GM18868 (cell line): ENCODE data around the gene DSC2.
"Not testable (repeated sequence)": the region's sequence is repeated elsewhere in the genome, so short reads cannot be mapped to it uniquely, and the experiment has no call there.

ENCODE experiments used
- ATAC-seq: cut with Tn5 transposase; IDR thresholded peaks from one replicate; pipeline ENCODE4 v1.9.1; 2021; ENCODE audit warnings: mild to moderate bottlenecking, moderate library complexity; ENCODE audit not compliant: unreplicated experiment

DSC2 gene

DNA sequence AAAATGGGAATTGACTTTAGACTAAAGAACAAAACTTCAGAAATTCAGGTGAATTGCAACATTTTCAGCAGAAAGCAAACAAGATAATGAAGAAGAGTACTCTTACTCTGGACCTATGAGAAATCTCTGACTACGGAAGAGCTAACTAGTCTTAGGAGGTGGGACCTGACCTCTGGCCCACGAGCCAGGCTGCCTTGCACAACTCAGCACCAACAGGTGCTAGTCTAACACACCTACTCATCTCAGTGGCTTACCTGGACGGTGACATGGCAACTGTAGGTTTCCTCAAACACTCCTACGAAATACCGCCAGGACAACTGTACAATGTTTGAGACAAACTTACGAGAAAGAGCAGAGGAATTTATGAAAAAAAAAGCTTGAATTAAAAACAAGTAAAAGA is 56.6 kb downstream of the DSC2 start:
- no peak for ATAC-seq

DNA sequence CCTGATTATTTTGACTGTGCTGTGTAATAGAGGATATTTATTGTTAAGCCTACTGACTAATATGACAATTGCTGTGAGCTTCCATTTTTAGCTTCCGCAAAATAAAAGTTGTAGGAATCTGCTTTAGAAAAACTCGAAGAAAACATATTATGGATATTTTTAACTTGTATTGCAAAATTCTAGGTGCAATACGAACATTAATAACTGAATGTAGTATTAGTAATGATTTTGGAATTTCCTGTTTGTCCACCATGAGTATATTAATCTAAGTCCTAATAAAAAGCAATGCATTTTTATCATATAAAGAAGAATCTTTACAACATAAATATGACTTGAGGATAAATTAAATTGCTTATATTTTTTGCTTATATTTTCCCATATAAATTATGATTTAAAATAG is 57.3 kb downstream of the DSC2 start:
- no peak for ATAC-seq

DNA sequence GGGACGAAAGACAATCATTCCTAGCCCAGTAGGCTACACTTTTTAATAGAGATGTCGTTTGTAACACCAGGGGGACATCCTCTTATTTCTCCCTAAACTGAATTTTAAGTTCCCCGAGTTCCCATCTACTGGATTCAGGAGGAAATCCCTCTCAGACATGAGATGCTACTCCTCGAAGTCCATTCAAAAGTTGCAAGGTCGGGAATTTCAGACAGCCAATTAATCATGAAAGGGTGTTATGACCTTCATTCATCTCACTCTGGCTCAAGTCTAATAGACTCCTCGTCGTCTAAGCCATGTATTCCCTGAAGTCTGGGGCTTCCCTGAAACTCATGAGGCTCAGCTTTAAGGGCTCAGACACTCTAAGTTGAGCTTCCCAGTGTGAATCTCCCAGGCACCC is 58.5 kb downstream of the DSC2 start:
- ATAC-seq, result no peak

GRCh38 chr18:31042406-31043181 is 59.6 kb downstream of the DSC2 start, which contains the start of gene DSC3:
Gene DSC3, minus strand, starts transcription at chr18:31042742. Its CDS starts 82 bp downstream, at chr18:31042660.
- no peak for ATAC-seq

DNA sequence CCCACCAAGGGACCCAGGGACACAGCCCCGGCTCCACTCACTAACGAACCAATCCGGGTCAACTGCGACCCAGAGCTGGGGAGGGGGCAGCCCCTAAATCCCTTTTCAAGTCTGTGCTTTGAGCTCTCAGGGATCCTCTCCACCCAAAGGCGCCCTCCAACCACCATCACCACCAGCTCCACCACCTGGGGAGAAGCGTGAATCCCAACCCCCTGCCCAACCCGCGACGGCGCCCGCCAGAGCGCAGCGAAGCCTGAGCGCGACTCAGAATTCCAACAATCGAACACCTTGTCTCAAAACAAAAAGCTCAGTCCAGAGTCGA is 60.2 kb downstream of the DSC2 start:
- ATAC-seq, result no peak

- ATAC-seq, result no peak
These were observed 60.7 kb downstream of the DSC2 start for GRCh38 chr18:31041271-31042083.

GRCh38 chr18:31040686-31041270 is 61.4 kb downstream of the DSC2 start:
- ATAC-seq, result no peak

- ATAC-seq, result no peak
These were observed 62.8 kb downstream of the DSC2 start for GRCh38 chr18:31039426-31039825.

DNA sequence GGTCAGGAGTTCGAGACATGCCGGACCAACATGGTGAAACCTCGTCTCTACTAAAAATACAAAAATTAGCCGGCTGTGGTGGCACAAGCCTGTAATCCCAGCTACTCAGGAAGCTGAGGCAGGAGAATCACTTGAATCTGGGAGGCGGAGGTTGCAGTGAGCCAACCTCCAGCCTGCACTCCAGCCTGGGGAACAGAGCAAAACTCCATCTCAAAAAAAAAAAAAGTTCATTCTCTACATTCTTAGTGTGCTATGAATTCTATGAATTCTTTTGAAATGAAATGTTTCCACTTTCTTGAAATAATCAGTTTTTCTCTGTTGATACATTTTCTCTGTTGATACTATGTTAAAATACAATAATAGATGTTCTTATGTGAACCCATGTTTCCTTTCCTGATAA is 64.5 kb downstream of the DSC2 start:
- not testable (repeated sequence) for ATAC-seq

DNA sequence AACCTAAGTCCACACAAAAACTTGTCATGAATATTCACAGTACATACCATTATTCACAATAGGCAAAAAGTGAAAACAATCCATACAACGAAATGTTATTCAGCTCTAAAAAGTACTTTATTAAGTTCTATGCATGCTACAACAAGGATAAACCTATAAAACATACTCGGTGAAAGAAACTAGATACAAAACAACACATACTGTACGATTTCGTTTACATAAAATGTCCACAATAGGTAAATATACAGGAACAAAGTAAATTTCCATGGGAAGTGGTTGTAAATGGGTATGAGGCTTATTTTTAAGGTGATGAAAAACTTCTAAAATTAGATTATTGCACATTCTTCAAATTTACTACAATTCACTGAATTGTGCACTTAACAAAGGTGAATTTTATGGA is 67.7 kb downstream of the DSC2 start:
- no peak for ATAC-seq

DNA sequence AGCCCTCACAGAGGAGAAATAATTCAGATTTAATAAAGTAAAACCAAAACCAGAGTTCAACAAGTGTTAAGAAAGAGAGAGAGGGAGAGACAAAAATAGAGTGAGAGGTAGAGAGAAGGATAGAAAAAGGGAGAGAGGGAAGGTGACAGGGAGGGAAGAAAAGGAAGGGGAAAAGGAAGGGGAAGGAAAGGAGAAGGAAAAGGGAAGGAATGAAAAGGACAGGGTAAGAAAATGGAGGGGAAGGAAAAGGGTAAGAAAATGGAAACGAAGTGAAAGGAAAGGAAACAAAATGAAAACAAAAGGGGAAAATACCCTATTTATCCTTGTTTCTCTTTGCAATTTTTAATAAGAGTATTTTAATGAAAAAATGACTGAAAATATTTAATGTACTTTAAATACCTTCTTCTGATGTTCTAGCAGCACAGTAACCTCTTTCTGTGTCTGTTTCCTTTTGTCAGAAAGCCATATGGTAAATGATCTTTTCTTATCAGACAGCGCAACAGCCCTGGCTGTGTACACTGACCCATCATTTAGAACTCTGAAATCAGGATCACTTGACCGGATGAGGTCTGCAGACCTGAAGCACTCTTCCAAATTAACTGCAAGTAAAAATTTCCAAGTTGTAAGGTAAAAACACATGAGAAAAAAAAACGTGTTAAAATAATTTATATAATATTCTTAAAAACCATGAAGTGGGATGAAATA is 71.5 kb downstream of the DSC2 start:
- no peak for ATAC-seq

- ATAC-seq, result no peak
These were observed 86.3 kb downstream of the DSC2 start for GRCh38 chr18:31015715-31016434.

GRCh38 chr18:31011455-31011854 is 90.8 kb downstream of the DSC2 start:
- not testable (repeated sequence) for ATAC-seq

DNA sequence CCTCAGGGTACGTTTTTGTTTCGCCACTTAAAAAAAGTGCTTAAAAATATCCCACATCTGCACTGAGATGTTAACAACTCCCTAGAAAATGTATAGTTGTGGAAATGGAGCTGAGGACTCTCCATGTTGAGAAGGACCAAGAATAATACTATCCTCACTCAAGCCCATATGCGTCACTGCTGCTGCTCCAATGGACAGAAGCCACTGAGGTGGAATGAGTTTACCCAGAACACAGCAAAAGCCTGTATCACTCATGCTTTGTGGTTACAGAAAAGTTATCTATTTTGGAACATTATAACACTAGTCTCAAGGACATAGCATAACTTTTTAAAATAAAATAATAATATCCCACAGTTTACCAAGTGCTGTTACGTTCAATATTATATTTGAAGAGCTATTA is 91.6 kb downstream of the DSC2 start:
- ATAC-seq, result no peak
